ENCODE data around the gene STARD7. TPM values are rescaled to one million over a fixed set of nuclear protein-coding genes. Genes with fewer than 3 reads are reported as not detected.

The STARD7 gene
- total and polyA plus RNA-seq, 2 of the 13 experiments (the other 11 are each of a cell fraction or from before 2014, with no cell fraction given), result 88.2 to 300 TPM

GRCh38 chr2:96140941-96141623 is 67.5 kb downstream of the STARD7 start:
- Histone ChIP-seq H3K36me3 (replicated peaks in 1 of 2; ENCODE audit: control insufficient read depth in 1 of 2, insufficient read depth in 2 of 2, low read length in 2 of 2) (no peaks in the 10 kb centered on the region), H3K4me2 (ENCODE audit: low read depth, low read length) (no peak overlapping the region), H3K4me1 (ENCODE audit: insufficient read depth, low read length) (peaks cover 4% of the 10 kb centered on the region), H3K9ac (ENCODE audit: insufficient read depth, low read depth, low read length) (no peak overlapping the region), H3K79me2 (ENCODE audit: insufficient read depth, low read length) (no peaks in the 10 kb centered on the region), H3K4me3 (replicated peaks in 1 of 3; ENCODE audit: insufficient read depth in 1 of 3, low read depth in 2 of 3, low read length in 3 of 3) (no peak overlapping the region), H3K9me3 (ENCODE audit: low read length) (no peaks in the 10 kb centered on the region), H2AFZ (ENCODE audit: low read length) (no peak overlapping the region), H3K27ac (ENCODE audit: extremely low read length, insufficient read depth, low read length) (no peak overlapping the region), H3K27me3 (ENCODE audit: control insufficient read depth in 1 of 2, insufficient read depth in 2 of 2, low read length in 2 of 2) (peaks cover 8 to 49% of the 10 kb centered on the region in 2 experiments; a peak in 4 of 5 replicates), H4K20me1 (ENCODE audit: insufficient read depth, low read length) (no peaks in the 10 kb centered on the region)
- ChIA-PET POLR2A (no interaction called here), CTCF (ENCODE audit: low intra/inter-chr PET ratio, low total read pairs) (interaction anchor here (1.4 to 2.7 kb wide), 2 partner anchors 32 to 33 kb away, joined by 4 to 33 read pairs; no protein-coding TSS in a partner anchor)
- FAIRE-seq, result no peak
- 49% methylated on average over 12 of the region's 13 CpGs for WGBS (ENCODE audit: low lambda C conversion rate)
- no TSS peak for BruUV-seq (replicated peaks)
- in situ Hi-C loops (cut with HindIII; ENCODE audit: extremely low pct_ligation_motif_present, low pct_unique_long_range_greater_than_20kb), result loop anchor here (5.0 to 25.0 kb wide), 2 partner anchors 121 to 371 kb away; partner anchors contain the start of gene NEURL3
- DNase-seq (ENCODE audit: low spot score), result no peak
- ATAC-seq, result no peak
- TF ChIP-seq TAF15 (IDR thresholded peaks at IDR 0.05; ENCODE audit: low read depth, low read length, poor library complexity, severe bottlenecking) (no peak), ZNF235 (CRISPR knock-in tag; IDR thresholded peaks at IDR 0.05; ENCODE audit: borderline replicate concordance) (no peak), ZKSCAN1 (IDR thresholded peaks at IDR 0.05; ENCODE audit: low read length) (no peak), TMF1 (CRISPR knock-in tag; IDR thresholded peaks at IDR 0.05; ENCODE audit: low read depth) (no peak), ZUFSP (CRISPR knock-in tag; IDR thresholded peaks at IDR 0.05; ENCODE audit: borderline replicate concordance) (no peak), CEBPG (CRISPR knock-in tag; IDR thresholded peaks at IDR 0.05) (no peak), ZNF260 (CRISPR knock-in tag; IDR thresholded peaks at IDR 0.05; ENCODE audit: borderline replicate concordance, low read depth) (no peak), MAF1 (CRISPR knock-in tag; IDR thresholded peaks at IDR 0.05; ENCODE audit: borderline replicate concordance) (no peak)
- TF ChIP-seq, protein P1, sequence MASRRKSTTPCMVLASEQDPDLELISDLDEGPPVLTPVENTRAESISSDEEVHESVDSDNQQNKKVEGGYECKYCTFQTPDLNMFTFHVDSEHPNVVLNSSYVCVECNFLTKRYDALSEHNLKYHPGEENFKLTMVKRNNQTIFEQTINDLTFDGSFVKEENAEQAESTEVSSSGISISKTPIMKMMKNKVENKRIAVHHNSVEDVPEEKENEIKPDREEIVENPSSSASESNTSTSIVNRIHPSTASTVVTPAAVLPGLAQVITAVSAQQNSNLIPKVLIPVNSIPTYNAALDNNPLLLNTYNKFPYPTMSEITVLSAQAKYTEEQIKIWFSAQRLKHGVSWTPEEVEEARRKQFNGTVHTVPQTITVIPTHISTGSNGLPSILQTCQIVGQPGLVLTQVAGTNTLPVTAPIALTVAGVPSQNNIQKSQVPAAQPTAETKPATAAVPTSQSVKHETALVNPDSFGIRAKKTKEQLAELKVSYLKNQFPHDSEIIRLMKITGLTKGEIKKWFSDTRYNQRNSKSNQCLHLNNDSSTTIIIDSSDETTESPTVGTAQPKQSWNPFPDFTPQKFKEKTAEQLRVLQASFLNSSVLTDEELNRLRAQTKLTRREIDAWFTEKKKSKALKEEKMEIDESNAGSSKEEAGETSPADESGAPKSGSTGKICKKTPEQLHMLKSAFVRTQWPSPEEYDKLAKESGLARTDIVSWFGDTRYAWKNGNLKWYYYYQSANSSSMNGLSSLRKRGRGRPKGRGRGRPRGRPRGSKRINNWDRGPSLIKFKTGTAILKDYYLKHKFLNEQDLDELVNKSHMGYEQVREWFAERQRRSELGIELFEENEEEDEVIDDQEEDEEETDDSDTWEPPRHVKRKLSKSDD (CRISPR knock-in tag; IDR thresholded peaks at IDR 0.05; ENCODE audit: low read depth), result no peak
- TF ChIP-seq, protein P2, sequence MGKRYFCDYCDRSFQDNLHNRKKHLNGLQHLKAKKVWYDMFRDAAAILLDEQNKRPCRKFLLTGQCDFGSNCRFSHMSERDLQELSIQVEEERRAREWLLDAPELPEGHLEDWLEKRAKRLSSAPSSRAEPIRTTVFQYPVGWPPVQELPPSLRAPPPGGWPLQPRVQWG (CRISPR knock-in tag; IDR thresholded peaks at IDR 0.05; ENCODE audit: borderline replicate concordance, low read depth), result no peak
- intact Hi-C loops (cut with micrococcal nuclease; ENCODE audit: unreplicated experiment), result no loop called here
